ENCODE data around the gene LRPAP1. TPM values are rescaled to one million over a fixed set of nuclear protein-coding genes. Genes with fewer than 3 reads are reported as not detected.

LRPAP1 gene
- polyA plus RNA-seq, 1 donor from 2014 or later = 91.1 TPM

- Histone ChIP-seq H2AFZ (ENCODE audit: low read depth, low read length) (no peak overlapping the region), H3K36me3 (ENCODE audit: insufficient read depth, low read length) (no peaks in the 10 kb centered on the region), H3K9me2 (ENCODE audit: insufficient read depth, low read length) (no peaks in the 10 kb centered on the region), H3F3A (ENCODE audit: insufficient read depth, low read length, poor library complexity, severe bottlenecking) (no peaks in the 10 kb centered on the region), H3K4me2 (ENCODE audit: low read length) (no peak overlapping the region), H3K79me2 (replicated peaks; ENCODE audit: insufficient read depth, low read length) (no peaks in the 10 kb centered on the region), H3K9ac (ENCODE audit: low read length) (no peak overlapping the region), H3K27ac (ENCODE audit: low read length) (no peak overlapping the region), H3K4me3 (ENCODE audit: low read length) (no peak overlapping the region), H4K20me1 (ENCODE audit: insufficient read depth) (no peaks in the 10 kb centered on the region), H3K9me3 (ENCODE audit: low read length) (no peaks in the 10 kb centered on the region), H3K27me3 (ENCODE audit: insufficient read depth, low read depth, low read length) (no peaks in the 10 kb centered on the region)
- TF ChIP-seq EZH2 (IDR thresholded peaks at IDR 0.05; ENCODE audit: borderline replicate concordance, insufficient read depth, low read length, poor library complexity, severe bottlenecking) = no peak
- TF ChIP-seq SMC3 (conservative IDR thresholded peaks at IDR 0.05; ENCODE audit: poor library complexity) = no peak
- TF ChIP-seq EP300 (conservative IDR thresholded peaks at IDR 0.05; ENCODE audit: poor library complexity, severe bottlenecking) = no peak
- no peak for TF ChIP-seq MXI1 (conservative IDR thresholded peaks at IDR 0.05; ENCODE audit: poor library complexity, severe bottlenecking)
- TF ChIP-seq CTCF (IDR thresholded peaks at IDR 0.05; ENCODE audit: poor library complexity, severe bottlenecking) = no peak
- no peak for TF ChIP-seq REST (IDR thresholded peaks at IDR 0.05; ENCODE audit: borderline replicate concordance)
These were observed 66.2 kb downstream of the LRPAP1 start for GRCh38 chr4:3465698-3466671.

- no peak overlapping the region for H2AFZ ChIP-seq (ENCODE audit: low read depth, low read length)
- no peaks in the 10 kb centered on the region for H3K9me2 ChIP-seq (ENCODE audit: insufficient read depth, low read length)
- no peaks in the 10 kb centered on the region for H3K79me2 ChIP-seq (replicated peaks; ENCODE audit: insufficient read depth, low read length)
- no peaks in the 10 kb centered on the region for H3F3A ChIP-seq (ENCODE audit: insufficient read depth, low read length, poor library complexity, severe bottlenecking)
- H3K4me3 ChIP-seq (ENCODE audit: low read length) = no peak overlapping the region
- H3K27me3 ChIP-seq (ENCODE audit: insufficient read depth, low read depth, low read length) = no peaks in the 10 kb centered on the region
- no peaks in the 10 kb centered on the region for H3K36me3 ChIP-seq (ENCODE audit: insufficient read depth, low read length)
- no peaks in the 10 kb centered on the region for H4K20me1 ChIP-seq (ENCODE audit: insufficient read depth)
- H3K4me2 ChIP-seq (ENCODE audit: low read length) = no peak overlapping the region
- no peak overlapping the region for H3K9ac ChIP-seq (ENCODE audit: low read length)
- H3K9me3 ChIP-seq (ENCODE audit: low read length) = no peaks in the 10 kb centered on the region
- no peak overlapping the region for H3K27ac ChIP-seq (ENCODE audit: low read length)
- TF ChIP-seq CTCF (IDR thresholded peaks at IDR 0.05; ENCODE audit: poor library complexity, severe bottlenecking) = no peak
- TF ChIP-seq MXI1 (conservative IDR thresholded peaks at IDR 0.05; ENCODE audit: poor library complexity, severe bottlenecking) = no peak
- TF ChIP-seq EP300 (conservative IDR thresholded peaks at IDR 0.05; ENCODE audit: poor library complexity, severe bottlenecking) = no peak
- no peak for TF ChIP-seq TAF1 (IDR thresholded peaks at IDR 0.05; ENCODE audit: low read depth)
- TF ChIP-seq SMC3 (conservative IDR thresholded peaks at IDR 0.05; ENCODE audit: poor library complexity) = no peak
These were observed 67.1 kb downstream of the LRPAP1 start for GRCh38 chr4:3464911-3465697.
